HepG2 (cell line): Measurements from ENCODE around the gene DDO.

Experiments used
- BRF2 ChIP-seq: sonication (generic); formaldehyde crosslinking; IDR thresholded peaks from 2 replicates; pipeline ENCODE4 v1.8.1; 2022; ENCODE audit warnings: mild to moderate bottlenecking, missing genetic modification reagents
- NR1H2 ChIP-seq: sonication (generic); formaldehyde crosslinking; IDR thresholded peaks from 2 replicates; pipeline ENCODE4 v1.8.1; 2022; ENCODE audit warnings: low read depth, missing genetic modification reagents, borderline replicate concordance
- POLR2AphosphoS5 ChIP-seq: IDR thresholded peaks from 2 replicates; pipeline ENCODE4 v1.6.1; 2012; ENCODE audit warnings: low read depth, low read length
- RAD21 ChIP-seq: fragments of 450-650 bp; formaldehyde crosslinking; IDR thresholded peaks from 2 replicates; pipeline ENCODE4 v1.5.0; 2020; ENCODE audit warnings: mild to moderate bottlenecking
- SRF ChIP-seq: IDR thresholded peaks from 2 replicates; pipeline ENCODE4 v1.6.1; 2011; ENCODE audit warnings: mild to moderate bottlenecking, low read depth, low read length, moderate library complexity
- THYN1 ChIP-seq: sonication (generic); formaldehyde crosslinking; IDR thresholded peaks from 2 replicates; pipeline ENCODE4 v1.8.1; 2023; ENCODE audit warnings: low read depth, mild to moderate bottlenecking, moderate library complexity, missing genetic modification reagents, borderline replicate concordance
- ZFYVE20 ChIP-seq: sonication (generic); formaldehyde crosslinking; IDR thresholded peaks from 2 replicates; pipeline ENCODE4 v1.8.0; 2023; ENCODE audit warnings: low read depth, mild to moderate bottlenecking, moderate library complexity, missing genetic modification reagents, borderline replicate concordance
- ZNF350 ChIP-seq: sonication (generic); formaldehyde crosslinking; IDR thresholded peaks from 2 replicates; pipeline ENCODE4 v1.4.0; 2020; ENCODE audit warnings: mild to moderate bottlenecking, low read depth, missing genetic modification reagents, borderline replicate concordance
- ZNF549 ChIP-seq: sonication (generic); formaldehyde crosslinking; IDR thresholded peaks from 2 replicates; pipeline ENCODE4 v1.5.0; 2020; ENCODE audit warnings: missing genetic modification reagents
- TF ChIP-seq, protein P1 (sequence below): sonication (generic); formaldehyde crosslinking; IDR thresholded peaks from 2 replicates; pipeline ENCODE4 v1.5.0; 2020; ENCODE audit warnings: mild to moderate bottlenecking, missing genetic modification reagents, moderate library complexity
- TF ChIP-seq, protein P2 (sequence below): IDR thresholded peaks from 2 replicates; pipeline ENCODE4 v1.6.1; 2016; ENCODE audit warnings: low read depth, control low read depth

GRCh38 chr6:110351546-110351945, 63.8 kb downstream of the DDO start:
- TF ChIP-seq, protein P1, sequence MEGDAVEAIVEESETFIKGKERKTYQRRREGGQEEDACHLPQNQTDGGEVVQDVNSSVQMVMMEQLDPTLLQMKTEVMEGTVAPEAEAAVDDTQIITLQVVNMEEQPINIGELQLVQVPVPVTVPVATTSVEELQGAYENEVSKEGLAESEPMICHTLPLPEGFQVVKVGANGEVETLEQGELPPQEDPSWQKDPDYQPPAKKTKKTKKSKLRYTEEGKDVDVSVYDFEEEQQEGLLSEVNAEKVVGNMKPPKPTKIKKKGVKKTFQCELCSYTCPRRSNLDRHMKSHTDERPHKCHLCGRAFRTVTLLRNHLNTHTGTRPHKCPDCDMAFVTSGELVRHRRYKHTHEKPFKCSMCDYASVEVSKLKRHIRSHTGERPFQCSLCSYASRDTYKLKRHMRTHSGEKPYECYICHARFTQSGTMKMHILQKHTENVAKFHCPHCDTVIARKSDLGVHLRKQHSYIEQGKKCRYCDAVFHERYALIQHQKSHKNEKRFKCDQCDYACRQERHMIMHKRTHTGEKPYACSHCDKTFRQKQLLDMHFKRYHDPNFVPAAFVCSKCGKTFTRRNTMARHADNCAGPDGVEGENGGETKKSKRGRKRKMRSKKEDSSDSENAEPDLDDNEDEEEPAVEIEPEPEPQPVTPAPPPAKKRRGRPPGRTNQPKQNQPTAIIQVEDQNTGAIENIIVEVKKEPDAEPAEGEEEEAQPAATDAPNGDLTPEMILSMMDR (CRISPR knock-in tag), result no peak
- TF ChIP-seq, protein P2, sequence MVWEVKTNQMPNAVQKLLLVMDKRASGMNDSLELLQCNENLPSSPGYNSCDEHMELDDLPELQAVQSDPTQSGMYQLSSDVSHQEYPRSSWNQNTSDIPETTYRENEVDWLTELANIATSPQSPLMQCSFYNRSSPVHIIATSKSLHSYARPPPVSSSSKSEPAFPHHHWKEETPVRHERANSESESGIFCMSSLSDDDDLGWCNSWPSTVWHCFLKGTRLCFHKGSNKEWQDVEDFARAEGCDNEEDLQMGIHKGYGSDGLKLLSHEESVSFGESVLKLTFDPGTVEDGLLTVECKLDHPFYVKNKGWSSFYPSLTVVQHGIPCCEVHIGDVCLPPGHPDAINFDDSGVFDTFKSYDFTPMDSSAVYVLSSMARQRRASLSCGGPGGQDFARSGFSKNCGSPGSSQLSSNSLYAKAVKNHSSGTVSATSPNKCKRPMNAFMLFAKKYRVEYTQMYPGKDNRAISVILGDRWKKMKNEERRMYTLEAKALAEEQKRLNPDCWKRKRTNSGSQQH (CRISPR knock-in tag), result no peak
- TF ChIP-seq BRF2 (CRISPR knock-in tag) (no peak), SRF (no peak), THYN1 (CRISPR knock-in tag) (no peak), NR1H2 (CRISPR knock-in tag) (no peak), ZFYVE20 (CRISPR knock-in tag) (no peak), ZNF350 (CRISPR knock-in tag) (no peak), POLR2AphosphoS5 (no peak), RAD21 (CRISPR knock-in tag) (no peak), ZNF549 (no peak)
